ENCODE results near the gene REXO4. TPM values are rescaled to one million over a fixed set of nuclear protein-coding genes. Genes with fewer than 3 reads are reported as not detected.

The REXO4 gene
- total and polyA plus RNA-seq, 2 of the 4 experiments (the other 2 are of a cell fraction), result 16.1 to 21.8 TPM

GRCh38 chr9:133374612-133375115 is 43.1 kb downstream of the REXO4 start:
- H3K4me1 ChIP-seq (ENCODE audit: control insufficient read depth, insufficient read depth, low read length), result peaks cover 11% of the 10 kb centered on the region
- peak overlapping the region; percentile 97 for H3K9ac ChIP-seq (ENCODE audit: low read depth, low read length)
- peak overlapping the region; percentile 76 for H2AK5ac ChIP-seq (ENCODE audit: low read depth, low read length)
- no peak overlapping the region for H2BK20ac ChIP-seq (ENCODE audit: low read depth, low read length)
- no peaks in the 10 kb centered on the region for H3K27me3 ChIP-seq (ENCODE audit: control insufficient read depth, insufficient read depth, low read length)
- dilution Hi-C loops (cut with HindIII; ENCODE audit: low sequenced_read_pairs, unreplicated experiment), result no loop called here
- POLR2A ChIA-PET (ENCODE audit: unreplicated experiment), result no interaction called here
- no peak overlapping the region; the same call in 1 of the 2 replicates for H3K18ac ChIP-seq (ENCODE audit: low read depth, low read length)
- H3K4me2 ChIP-seq (ENCODE audit: low read depth, low read length), result peak overlapping the region; percentile 97
- H3K23ac ChIP-seq (ENCODE audit: low read depth, low read length), result peak overlapping the region; percentile 87
- no CpG with 5 or more reads among the region's 12 CpGs for WGBS, 2 experiments (ENCODE audit: extremely low coverage in 2 of 2, insufficient read length in 1 of 2)
- peak overlapping the region; percentile 69 for H3K4me3 ChIP-seq (ENCODE audit: insufficient read depth, low read depth, low read length)
- DNase-seq (peak; percentile 68), ATAC-seq (ENCODE audit: low read depth) (0 out of 2 replicates have a peak, but pooled peaks have one; percentile 1)
- CTCF ChIA-PET, result interaction anchor here (0.6 kb wide), 1 partner anchor 22 kb away, joined by 3 read pairs; no protein-coding TSS in a partner anchor
- H3K9me3 ChIP-seq (ENCODE audit: control insufficient read depth, insufficient read depth, low read length), result no peaks in the 10 kb centered on the region
- intact Hi-C loops (cut with micrococcal nuclease), result no loop called here
- no TSS peak for BruUV-seq (replicated peaks)
- H2AFZ ChIP-seq (replicated peaks; ENCODE audit: low read length, poor library complexity), result no peak overlapping the region
- peak overlapping the region; percentile 89 for H3K14ac ChIP-seq (replicated peaks; ENCODE audit: low read depth, low read length)
- H2BK15ac ChIP-seq (ENCODE audit: low read depth, low read length), result 0 out of 3 replicates have a peak overlapping the region, but pooled peaks have one; percentile 3
- peak overlapping the region; percentile 11 to 82; a peak in 2 of 4 replicates for H4K8ac ChIP-seq (ENCODE audit: low read depth in 2 of 2, low read length in 2 of 2)
- peaks cover 7 to 34% of the 10 kb centered on the region in 2 experiments; a peak in 3 of 4 replicates for H3K79me1 ChIP-seq (ENCODE audit: low read depth in 1 of 2, low read length in 2 of 2)
- peak overlapping the region; percentile 94 for H2AK9ac ChIP-seq (replicated peaks; ENCODE audit: low read depth, low read length, poor library complexity)
- TF ChIP-seq MAFK (IDR thresholded peaks at IDR 0.05; ENCODE audit: low read depth, low read length) (no peak), FOS (IDR thresholded peaks at IDR 0.05; ENCODE audit: low read depth, low read length) (peak; percentile 54; the same call in 1 of the 2 replicates), POLR2A (IDR thresholded peaks at IDR 0.05; ENCODE audit: low read depth, low read length) (peak; percentile 70; the same call in 1 of the 2 replicates), RFX5 (IDR thresholded peaks at IDR 0.05; ENCODE audit: low read depth, low read length) (no peak), USF2 (IDR thresholded peaks at IDR 0.05; ENCODE audit: low read depth, low read length) (no peak), CEBPB (IDR thresholded peaks at IDR 0.05; ENCODE audit: low read depth, low read length) (peak; percentile 78), SMC3 (IDR thresholded peaks at IDR 0.05; ENCODE audit: low read depth, low read length) (no peak), CTCF (conservative IDR thresholded peaks at IDR 0.05; ENCODE audit: low read depth, low read length) (no peak), MXI1 (IDR thresholded peaks at IDR 0.05; ENCODE audit: borderline replicate concordance, low read depth, low read length) (no peak), MAZ (IDR thresholded peaks at IDR 0.05; ENCODE audit: borderline replicate concordance, low read depth, low read length) (no peak), CHD1 (IDR thresholded peaks at IDR 0.05; ENCODE audit: low read depth, low read length) (peak; percentile 56; the same call in 1 of the 2 replicates), ELK1 (IDR thresholded peaks at IDR 0.05; ENCODE audit: borderline replicate concordance, low read depth, low read length) (no peak)
- peaks cover 56% of the 10 kb centered on the region for H4K20me1 ChIP-seq (ENCODE audit: insufficient read depth, low read length)
- peak overlapping the region; percentile 4; the same call in 1 of the 2 replicates for H4K5ac ChIP-seq (ENCODE audit: low read depth, low read length)
- H2BK120ac ChIP-seq (ENCODE audit: low read depth, low read length), result peak overlapping the region; percentile 58; the same call in 1 of the 2 replicates
- peak overlapping the region; percentile 91 for H3K56ac ChIP-seq (ENCODE audit: extremely low read depth, insufficient read depth, low read length)
- H2BK5ac ChIP-seq (ENCODE audit: low read depth, low read length, poor library complexity, severe bottlenecking), result peak overlapping the region; percentile 86
- H4K91ac ChIP-seq (ENCODE audit: insufficient read depth, low read depth, low read length), result peak overlapping the region; percentile 49
- peaks cover 21% of the 10 kb centered on the region for H3K9me1 ChIP-seq (ENCODE audit: insufficient read depth, low read length)
- H3K27ac ChIP-seq (ENCODE audit: insufficient read depth, low read length), result peak overlapping the region; percentile 89
- H3K36me3 ChIP-seq (ENCODE audit: control insufficient read depth, insufficient read depth, low read length), result peaks cover 30% of the 10 kb centered on the region
- peak overlapping the region; percentile 85 for H3K4ac ChIP-seq (ENCODE audit: low read depth, low read length)
- in situ Hi-C loops (cut with MboI; ENCODE audit: low sequenced_read_pairs), result no loop called here
